ENCODE measurements around the gene ARID5A.
A peak's percentile ranks its signal among the peaks of the same experiment; 100 is the strongest.

The ARID5A gene

GRCh38 chr2:96528006-96528699 lies 8.4 kb upstream of the ARID5A start:
- DNase-seq (ENCODE audit: low read depth) = no peak

- DNase-seq (ENCODE audit: low read depth) = no peak
Measured at GRCh38 chr2:96528700-96529375, 7.7 kb upstream of the ARID5A start.

- no peak for DNase-seq (ENCODE audit: low read depth)
Measured at GRCh38 chr2:96529376-96530143, 7.0 kb upstream of the ARID5A start.

GRCh38 chr2:96530144-96530430 lies 6.5 kb upstream of the ARID5A start:
- no peak for DNase-seq (ENCODE audit: low read depth)

- no peak for DNase-seq (ENCODE audit: low read depth)
Measured at GRCh38 chr2:96530474-96531357, 5.8 kb upstream of the ARID5A start.

- DNase-seq (ENCODE audit: low read depth) = no peak
Measured at GRCh38 chr2:96531366-96531765, 5.2 kb upstream of the ARID5A start.

- no peak for DNase-seq (ENCODE audit: low read depth)
Measured at GRCh38 chr2:96531872-96532505, 4.6 kb upstream of the ARID5A start.

GRCh38 chr2:96532641-96533291 lies 3.8 kb upstream of the ARID5A start:
- DNase-seq (ENCODE audit: low read depth) = no peak

GRCh38 chr2:96533292-96534073 lies 3.1 kb upstream of the ARID5A start:
- DNase-seq (ENCODE audit: low read depth) = no peak

- no peak for DNase-seq (ENCODE audit: low read depth)
Measured at GRCh38 chr2:96534141-96534540, 2.4 kb upstream of the ARID5A start.

- DNase-seq (ENCODE audit: low read depth) = no peak
Measured at GRCh38 chr2:96534701-96535181, 1.8 kb upstream of the ARID5A start.

GRCh38 chr2:96535331-96535730 lies 1.2 kb upstream of the ARID5A start:
- DNase-seq (ENCODE audit: low read depth) = no peak

GRCh38 chr2:96537066-96537733 lies 648 bp downstream of the ARID5A start:
- peak; percentile 61 for DNase-seq (ENCODE audit: low read depth)

GRCh38 chr2:96537734-96538486 lies 1.4 kb downstream of the ARID5A start:
- no peak for DNase-seq (ENCODE audit: low read depth)

GRCh38 chr2:96538487-96539214 lies 2.1 kb downstream of the ARID5A start:
- DNase-seq (ENCODE audit: low read depth) = no peak

- no peak for DNase-seq (ENCODE audit: low read depth)
Measured at GRCh38 chr2:96539215-96539920, 2.8 kb downstream of the ARID5A start.

GRCh38 chr2:96540136-96540535 lies 3.6 kb downstream of the ARID5A start:
- no peak for DNase-seq (ENCODE audit: low read depth)

Measured in CMK (cell line).